AG04449 (cell line): ENCODE results near the gene TRIO.
A peak's percentile ranks its signal among the peaks of the same experiment; 100 is the strongest.

ENCODE experiments used
- CTCF ChIA-PET: fragments of 350-600 bp; formaldehyde crosslinking; extraction: SDS; loops from one replicate; lab custom pipeline; 2021; ENCODE audit warnings: antibody characterized with exemption; lab: Yijun Ruan, JAX
- POLR2A ChIA-PET: fragments of 400-600, 350-600 bp; formaldehyde crosslinking; extraction: SDS; loops from one replicate; lab custom pipeline; 2020; ENCODE audit warnings: antibody characterized with exemption, inconsistent platforms; lab: Yijun Ruan, JAX
- DNase-seq: peaks from one replicate; pipeline ENCODE4 v3.0.0-alpha.2; 2010; ENCODE audit warnings: low read depth, low spot score
- H3K4me3 ChIP-seq: 2 replicates; pipeline ENCODE4 v1.5.1; 2011; ENCODE audit warnings: low read depth, mild to moderate bottlenecking, control low read depth, low read length
- CTCF ChIP-seq: IDR thresholded peaks from one replicate; pipeline ENCODE4 v1.5.1; 2011; ENCODE audit warnings: mild to moderate bottlenecking, moderate library complexity, low read length, control low read depth, inconsistent platforms; ENCODE audit not compliant: insufficient read depth; ENCODE audit errors: missing control alignments

TRIO gene

GRCh38 chr5:14183187-14183939 lies 40.2 kb downstream of the TRIO start:
- TF ChIP-seq CTCF, result no peak
- ChIA-PET POLR2A (interaction anchor here (1.1 kb wide), 1 partner anchor 27 kb away, joined by 3 read pairs; no protein-coding TSS in a partner anchor), CTCF (interaction anchor here (0.6 to 1.5 kb wide), 3 partner anchors 14 to 87 kb away, joined by 3 to 6 read pairs (median 6); no protein-coding TSS in a partner anchor)
- no peak for DNase-seq
- peak overlapping the region; percentile 4; the same call in 1 of the 2 replicates for H3K4me3 ChIP-seq

GRCh38 chr5:14184082-14184481 lies 40.9 kb downstream of the TRIO start:
- CTCF ChIA-PET, result interaction anchor here (1.0 kb wide), 1 partner anchor 84 kb away, joined by 3 read pairs; no protein-coding TSS in a partner anchor
- TF ChIP-seq CTCF, result no peak
- POLR2A ChIA-PET, result no interaction called here
- peak overlapping the region; percentile 4 for H3K4me3 ChIP-seq
- DNase-seq, result no peak

- H3K4me3 ChIP-seq, result no peak overlapping the region
- DNase-seq, result no peak
- CTCF ChIA-PET, result interaction anchor here (1.0 to 1.4 kb wide), 2 partner anchors 84 to 86 kb away, joined by 3 to 8 read pairs; no protein-coding TSS in a partner anchor
- TF ChIP-seq CTCF, result no peak
- POLR2A ChIA-PET, result interaction anchor here (1.3 to 1.6 kb wide), 3 partner anchors 24 to 30 kb away, joined by 6 to 9 read pairs (median 6); no protein-coding TSS in a partner anchor
These were observed 41.6 kb downstream of the TRIO start for GRCh38 chr5:14184725-14185124.

GRCh38 chr5:14185326-14186058 lies 42.4 kb downstream of the TRIO start:
- ChIA-PET CTCF (interaction anchor here (0.8 to 1.4 kb wide), 3 partner anchors 16 to 85 kb away, joined by 3 to 8 read pairs (median 3); no protein-coding TSS in a partner anchor), POLR2A (interaction anchor here (0.8 to 1.6 kb wide), 5 partner anchors 17 to 60 kb away, joined by 3 to 9 read pairs (median 6); no protein-coding TSS in a partner anchor)
- H3K4me3 ChIP-seq, result no peak overlapping the region; the same call in 1 of the 2 replicates
- DNase-seq, result no peak
- TF ChIP-seq CTCF, result no peak

- DNase-seq, result no peak
- H3K4me3 ChIP-seq, result no peak overlapping the region
These were observed 43.1 kb downstream of the TRIO start for GRCh38 chr5:14186059-14186830.

More at GRCh38 chr5:14186059-14186830, 43.1 kb downstream of the TRIO start:
- TF ChIP-seq CTCF, result no peak
- ChIA-PET CTCF (interaction anchor here (0.8 to 1.4 kb wide), 3 partner anchors 16 to 84 kb away, joined by 3 to 8 read pairs (median 3); no protein-coding TSS in a partner anchor), POLR2A (interaction anchor here (0.8 to 1.6 kb wide), 5 partner anchors 16 to 59 kb away, joined by 3 to 9 read pairs (median 6); no protein-coding TSS in a partner anchor)
